Mesendoderm (in vitro differentiated cells): ENCODE data around the gene ZNF530.

Source experiments
- DNase-seq: peaks from one replicate; pipeline ENCODE4 v3.0.0; 2013
- H2AK5ac ChIP-seq: 2 replicates; pipeline ENCODE4 v1.6.1; 2013; ENCODE audit warnings: low read length, inconsistent platforms
- H2BK120ac ChIP-seq: 2 replicates; pipeline ENCODE4 v1.6.1; 2013; ENCODE audit warnings: low read depth, mild to moderate bottlenecking, low read length, moderate library complexity, mixed read lengths
- H2BK15ac ChIP-seq: replicated peaks from 2 replicates; pipeline ENCODE4 v1.6.1; 2013; ENCODE audit warnings: low read depth, mild to moderate bottlenecking, moderate library complexity
- H2BK5ac ChIP-seq: 2 replicates; pipeline ENCODE4 v1.6.1; 2013; ENCODE audit warnings: low read length, inconsistent platforms
- H3K18ac ChIP-seq: 2 replicates; pipeline ENCODE4 v1.6.1; 2013; ENCODE audit warnings: mild to moderate bottlenecking, low read length, mixed read lengths
- H3K23ac ChIP-seq: one replicate; pipeline ENCODE4 v1.6.1; 2013; ENCODE audit warnings: low read length
- H3K27ac ChIP-seq: 2 replicates; pipeline ENCODE4 v1.5.1; 2013; ENCODE audit warnings: low read depth, mild to moderate bottlenecking, inconsistent platforms, low read length, moderate library complexity
- H3K27me3 ChIP-seq: 2 replicates; pipeline ENCODE4 v1.6.1; 2013; ENCODE audit warnings: low read length, control low read depth, mild to moderate bottlenecking, inconsistent platforms; ENCODE audit not compliant: insufficient read depth, poor library complexity
- H3K36me3 ChIP-seq: 2 replicates; pipeline ENCODE4 v1.6.1; 2013; ENCODE audit warnings: low read length, inconsistent platforms; ENCODE audit not compliant: control insufficient read depth, insufficient read depth
- H3K4ac ChIP-seq: one replicate; pipeline ENCODE4 v1.6.1; 2013; ENCODE audit warnings: low read depth, mild to moderate bottlenecking, low read length, moderate library complexity
- H3K4me1 ChIP-seq: 2 replicates; pipeline ENCODE4 v1.6.1; 2013; ENCODE audit warnings: low read depth, low read length, inconsistent platforms; ENCODE audit not compliant: control insufficient read depth
- H3K4me2 ChIP-seq: 2 replicates; pipeline ENCODE4 v1.6.1; 2013; ENCODE audit warnings: low read length
- H3K4me3 ChIP-seq: 2 replicates; pipeline ENCODE4 v1.5.1; 2013; ENCODE audit warnings: mild to moderate bottlenecking, low read length
- H3K56ac ChIP-seq: one replicate; pipeline ENCODE4 v1.6.1; 2013; ENCODE audit warnings: low read length
- H3K79me1 ChIP-seq: 2 replicates; pipeline ENCODE4 v1.6.1; 2013; ENCODE audit warnings: low read length, inconsistent platforms
- H3K79me2 ChIP-seq: 2 replicates; pipeline ENCODE4 v1.6.1; 2013; ENCODE audit warnings: mild to moderate bottlenecking, low read length; ENCODE audit not compliant: control insufficient read depth, insufficient read depth
- H3K9ac ChIP-seq: 2 replicates; pipeline ENCODE4 v1.6.1; 2013; ENCODE audit warnings: low read length, inconsistent platforms
- H4K5ac ChIP-seq: one replicate; pipeline ENCODE4 v1.6.1; 2013; ENCODE audit warnings: low read length
- H4K8ac ChIP-seq: one replicate; pipeline ENCODE4 v1.6.1; 2013; ENCODE audit warnings: low read depth, mild to moderate bottlenecking, control low read depth, low read length, moderate library complexity
- WGBS: extraction: QIAGEN DNeasy Blood & Tissue Kit; methylation state at CpG from one replicate; pipeline ENCODE4 v1.1.7; 2013; ENCODE audit warnings: low lambda C conversion rate, missing lambda C conversion rate; ENCODE audit not compliant: insufficient coverage; ENCODE audit errors: extremely low coverage; 5-methylcytosine and 5-hydroxymethylcytosine counted together

ZNF530 gene

GRCh38 chr19:57653689-57654088 lies 54.0 kb downstream of the ZNF530 start:
- Histone ChIP-seq H3K18ac (no peak overlapping the region), H3K27me3 (no peaks in the 10 kb centered on the region), H3K27ac (no peak overlapping the region), H3K4me3 (no peak overlapping the region), H3K56ac (no peak overlapping the region), H2BK5ac (no peak overlapping the region), H3K23ac (no peak overlapping the region), H3K4ac (no peak overlapping the region), H2BK120ac (no peak overlapping the region), H2AK5ac (no peak overlapping the region), H4K5ac (no peak overlapping the region), H2BK15ac (no peak overlapping the region), H3K79me2 (no peaks in the 10 kb centered on the region), H4K8ac (no peak overlapping the region), H3K79me1 (no peaks in the 10 kb centered on the region), H3K9ac (no peak overlapping the region), H3K4me2 (no peak overlapping the region), H3K36me3 (no peaks in the 10 kb centered on the region), H3K4me1 (no peaks in the 10 kb centered on the region)
- WGBS: no CpG with 5 or more reads among the region's 2 CpGs
- DNase-seq: no peak

GRCh38 chr19:57655443-57655842 lies 55.8 kb downstream of the ZNF530 start:
- no peak overlapping the region for H3K56ac ChIP-seq
- no peak overlapping the region for H3K9ac ChIP-seq
- WGBS: no CpG with 5 or more reads among the region's 1 CpG
- no peaks in the 10 kb centered on the region for H3K79me1 ChIP-seq
- no peak overlapping the region for H3K4ac ChIP-seq
- H3K23ac ChIP-seq: no peak overlapping the region
- no peaks in the 10 kb centered on the region for H3K27me3 ChIP-seq
- no peak overlapping the region for H2BK120ac ChIP-seq
- no peak overlapping the region for H4K8ac ChIP-seq
- H3K27ac ChIP-seq: no peak overlapping the region
- no peak overlapping the region for H2BK15ac ChIP-seq
- no peaks in the 10 kb centered on the region for H3K4me1 ChIP-seq
- no peak overlapping the region for H3K4me3 ChIP-seq
- no peaks in the 10 kb centered on the region for H3K36me3 ChIP-seq
- H2BK5ac ChIP-seq: no peak overlapping the region
- no peak overlapping the region for H3K4me2 ChIP-seq
- no peak overlapping the region for H4K5ac ChIP-seq
- H3K18ac ChIP-seq: no peak overlapping the region
- H2AK5ac ChIP-seq: no peak overlapping the region
- no peak for DNase-seq
- no peaks in the 10 kb centered on the region for H3K79me2 ChIP-seq

- Histone ChIP-seq H4K8ac (no peak overlapping the region), H3K23ac (no peak overlapping the region), H3K27ac (no peak overlapping the region), H3K27me3 (no peaks in the 10 kb centered on the region), H4K5ac (no peak overlapping the region), H3K4ac (no peak overlapping the region), H3K18ac (no peak overlapping the region), H2BK15ac (no peak overlapping the region), H3K79me1 (no peaks in the 10 kb centered on the region), H2BK120ac (no peak overlapping the region), H3K56ac (no peak overlapping the region), H3K79me2 (no peaks in the 10 kb centered on the region), H3K9ac (no peak overlapping the region), H3K4me3 (no peak overlapping the region), H3K4me2 (no peak overlapping the region), H2AK5ac (no peak overlapping the region), H3K4me1 (no peaks in the 10 kb centered on the region), H3K36me3 (no peaks in the 10 kb centered on the region), H2BK5ac (no peak overlapping the region)
- WGBS: no CpG with 5 or more reads among the region's 1 CpG
- DNase-seq: no peak
These were observed 56.7 kb downstream of the ZNF530 start for GRCh38 chr19:57656346-57656745.
